Ascending aorta (tissue), 2 donors: ENCODE measurements around the gene AKT3. TPM values are rescaled to one million over a fixed set of nuclear protein-coding genes. Genes with fewer than 3 reads are reported as not detected.
"Not testable (repeated sequence)": the region's sequence is repeated elsewhere in the genome, so short reads cannot be mapped to it uniquely, and the experiment has no call there.

Experiments
- DNase-seq, 2 donors: peaks; one replicate each; pipeline ENCODE4 v3.0.0-alpha.2; 2019; ENCODE audit warnings: low spot score in 2 of 2
- H3K27ac ChIP-seq, 2 donors: fragments of 200-600 bp; sonication (generic); one replicate each; pipeline ENCODE4 v1.5.1; 2016 to 2017; ENCODE audit warnings: mild to moderate bottlenecking in 1 of 2
- H3K27me3 ChIP-seq: fragments of 200-600 bp; sonication (generic); one replicate; pipeline ENCODE4 v1.5.1; 2017
- H3K36me3 ChIP-seq, 2 donors: fragments of 200-600 bp; sonication (generic); one replicate each; pipeline ENCODE4 v1.5.1; 2016
- H3K4me1 ChIP-seq, 2 donors: fragments of 200-600 bp; sonication (generic); one replicate each; pipeline ENCODE4 v1.5.1; 2016 to 2017; ENCODE audit warnings: mild to moderate bottlenecking in 1 of 2
- H3K4me3 ChIP-seq, 2 donors: fragments of 200-600 bp; sonication (generic); one replicate each; pipeline ENCODE4 v1.5.1; 2016 to 2017; ENCODE audit warnings: mild to moderate bottlenecking in 1 of 2
- H3K9me3 ChIP-seq, 2 donors: fragments of 200-600 bp; sonication (generic); one replicate each; pipeline ENCODE4 v1.5.1; 2016
- intact Hi-C: fragments of 100-400 bp; cut with DNase I; formaldehyde crosslinking; loops from one replicate; pipeline ENCODE4 v1.15.1; 2023
- total RNA-seq: library from RNA; depleted of rRNA; stranded (reverse); fragments of >200 nt; gene quantifications from one replicate; pipeline ENCODE4 v1.1.0, GENCODE V29; 2016
- TF ChIP-seq, protein P1 (sequence below), 3 experiments: fragments of 200-600 bp in 2 of 3; fragments of 450-650 bp in 1 of 3; sonication (generic) in 2 of 3; IDR thresholded peaks; one replicate each; pipeline ENCODE4 v1.5.1; 2016 to 2019; ENCODE audit warnings: antibody characterized with exemption in 3 of 3, mild to moderate bottlenecking in 1 of 3, moderate library complexity in 1 of 3

Gene AKT3
- total RNA-seq, 1 donor from 2014 or later, result 38.0 TPM

DNA sequence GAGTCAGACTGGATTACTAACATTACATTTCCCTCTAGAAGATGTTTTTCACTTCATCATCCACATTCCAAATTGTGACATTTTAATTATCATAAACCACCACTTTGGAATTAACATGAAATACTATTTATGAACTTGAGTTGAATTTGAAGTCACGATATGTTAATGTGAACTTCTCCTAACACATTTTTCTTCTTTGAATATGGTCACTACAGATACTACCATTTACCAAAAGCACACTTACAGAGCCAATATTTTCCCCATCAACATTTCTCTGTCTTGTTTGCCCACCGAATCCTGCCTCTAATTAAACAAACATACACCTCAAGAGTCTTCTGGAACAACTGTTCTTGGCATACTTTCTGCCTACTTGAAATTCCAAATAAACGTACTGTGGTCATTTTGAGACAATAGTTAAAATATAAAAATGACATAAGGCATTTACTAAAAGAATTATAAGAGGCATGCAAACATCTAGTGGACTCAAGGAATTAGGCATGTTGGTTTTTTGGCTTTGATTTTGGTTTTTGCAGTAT is 177.4 kb downstream of the AKT3 start:
- Histone ChIP-seq H3K4me1 (no peaks in the 10 kb centered on the region), H3K27me3 (no peaks in the 10 kb centered on the region), H3K4me3 (no peak overlapping the region), H3K27ac (no peak overlapping the region), H3K36me3 (peaks cover 0 to under 1% of the 10 kb centered on the region in 2 donors), H3K9me3 (no peaks in the 10 kb centered on the region)
- DNase-seq, result no peak
- TF ChIP-seq, protein P1, sequence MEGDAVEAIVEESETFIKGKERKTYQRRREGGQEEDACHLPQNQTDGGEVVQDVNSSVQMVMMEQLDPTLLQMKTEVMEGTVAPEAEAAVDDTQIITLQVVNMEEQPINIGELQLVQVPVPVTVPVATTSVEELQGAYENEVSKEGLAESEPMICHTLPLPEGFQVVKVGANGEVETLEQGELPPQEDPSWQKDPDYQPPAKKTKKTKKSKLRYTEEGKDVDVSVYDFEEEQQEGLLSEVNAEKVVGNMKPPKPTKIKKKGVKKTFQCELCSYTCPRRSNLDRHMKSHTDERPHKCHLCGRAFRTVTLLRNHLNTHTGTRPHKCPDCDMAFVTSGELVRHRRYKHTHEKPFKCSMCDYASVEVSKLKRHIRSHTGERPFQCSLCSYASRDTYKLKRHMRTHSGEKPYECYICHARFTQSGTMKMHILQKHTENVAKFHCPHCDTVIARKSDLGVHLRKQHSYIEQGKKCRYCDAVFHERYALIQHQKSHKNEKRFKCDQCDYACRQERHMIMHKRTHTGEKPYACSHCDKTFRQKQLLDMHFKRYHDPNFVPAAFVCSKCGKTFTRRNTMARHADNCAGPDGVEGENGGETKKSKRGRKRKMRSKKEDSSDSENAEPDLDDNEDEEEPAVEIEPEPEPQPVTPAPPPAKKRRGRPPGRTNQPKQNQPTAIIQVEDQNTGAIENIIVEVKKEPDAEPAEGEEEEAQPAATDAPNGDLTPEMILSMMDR (IDR thresholded peaks at IDR 0.05), result no peak
- intact Hi-C loops, result no loop called here

DNA sequence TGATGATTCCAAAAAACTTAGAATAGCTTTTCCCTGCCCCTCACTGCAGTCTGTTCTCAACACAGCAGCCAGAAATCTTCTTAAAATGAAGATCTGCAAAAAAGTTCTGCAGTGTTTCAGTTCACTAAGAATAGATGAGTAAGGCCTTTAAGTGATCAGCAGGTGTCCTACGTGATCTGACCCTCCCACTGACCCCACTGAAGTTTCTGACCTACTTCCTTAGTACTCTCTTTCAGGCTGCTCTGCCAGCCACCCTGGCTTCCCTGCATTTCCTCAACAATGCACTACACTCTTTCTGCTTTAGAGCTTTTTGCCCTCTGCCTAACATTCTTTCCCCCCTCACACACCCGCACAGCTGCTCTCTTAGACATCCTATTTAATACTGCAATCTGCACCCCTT is 182.5 kb downstream of the AKT3 start:
- peaks cover 0 to 7% of the 10 kb centered on the region in 2 donors for H3K36me3 ChIP-seq
- no peak overlapping the region for H3K27ac ChIP-seq
- DNase-seq, result no peak
- H3K9me3 ChIP-seq, result no peaks in the 10 kb centered on the region
- H3K4me3 ChIP-seq, result no peak overlapping the region
- H3K27me3 ChIP-seq, result no peaks in the 10 kb centered on the region
- TF ChIP-seq, protein P1 (IDR thresholded peaks at IDR 0.05), result no peak
- intact Hi-C loops, result no loop called here
- H3K4me1 ChIP-seq, result no peaks in the 10 kb centered on the region

DNA sequence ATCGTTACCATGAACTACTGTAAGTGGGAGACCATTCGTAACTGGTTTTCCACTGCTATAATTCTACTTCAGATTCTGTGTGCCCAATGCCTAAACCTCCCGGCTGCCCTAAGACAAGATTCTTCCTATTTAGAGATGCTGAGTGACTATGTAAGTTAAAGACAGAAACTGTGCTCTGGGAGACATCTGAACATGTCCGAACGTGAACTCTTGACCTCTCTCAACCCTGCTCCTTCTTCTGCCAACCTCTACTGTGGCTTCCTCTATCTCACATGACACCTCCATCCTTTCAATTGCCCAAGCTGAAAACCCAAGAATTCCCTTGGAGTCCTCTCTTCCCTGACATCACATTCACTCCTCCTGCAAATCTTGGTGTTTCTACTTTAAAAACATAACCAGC is 182.9 kb downstream of the AKT3 start:
- no peak for DNase-seq
- no peaks in the 10 kb centered on the region for H3K4me1 ChIP-seq
- peaks cover 0 to 7% of the 10 kb centered on the region in 2 donors for H3K36me3 ChIP-seq
- H3K9me3 ChIP-seq, result no peaks in the 10 kb centered on the region
- no peak overlapping the region for H3K4me3 ChIP-seq
- no peak overlapping the region for H3K27ac ChIP-seq
- TF ChIP-seq, protein P1 (IDR thresholded peaks at IDR 0.05), result no peak
- no peaks in the 10 kb centered on the region for H3K27me3 ChIP-seq
- intact Hi-C loops, result no loop called here

DNA sequence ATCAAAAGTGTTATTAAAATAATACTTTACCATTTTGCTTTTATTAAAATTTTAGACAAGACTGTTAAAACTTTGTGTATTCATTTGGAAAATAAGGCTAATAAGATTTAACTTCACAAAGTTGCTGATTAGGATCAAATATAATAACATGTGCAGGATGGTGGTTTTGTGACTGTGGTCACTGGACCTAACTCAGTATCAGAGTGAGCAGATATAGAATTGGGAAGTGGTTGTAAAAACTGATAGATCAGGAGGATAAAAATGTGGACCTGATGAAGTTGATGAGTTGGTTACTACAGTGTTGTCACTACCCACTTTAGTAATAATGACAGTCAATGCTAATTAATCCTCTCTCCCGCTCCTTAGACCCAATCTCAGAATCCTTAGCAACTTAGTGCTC is 186.4 kb downstream of the AKT3 start:
- TF ChIP-seq, protein P1 (IDR thresholded peaks at IDR 0.05), result no peak

DNA sequence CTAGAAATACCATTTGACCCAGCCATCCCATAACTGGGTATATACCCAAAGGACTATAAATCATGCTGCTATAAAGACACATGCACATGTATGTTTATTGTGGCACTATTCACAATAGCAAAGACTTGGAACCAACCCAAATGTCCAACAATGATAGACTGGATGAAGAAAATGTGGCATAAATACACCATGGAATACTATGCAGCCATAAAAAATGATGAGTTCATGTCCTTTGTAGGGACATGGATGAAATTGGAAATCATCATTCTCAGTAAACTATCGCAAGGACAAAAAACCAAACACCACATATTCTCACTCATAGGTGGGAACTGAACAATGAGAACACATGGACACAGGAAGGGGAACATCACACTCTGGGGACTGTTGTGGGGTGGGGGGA is 187.9 kb downstream of the AKT3 start:
- peaks cover 0 to 12% of the 10 kb centered on the region in 2 donors for H3K9me3 ChIP-seq
- H3K4me1 ChIP-seq, DNase-seq, H3K27ac ChIP-seq, H3K27me3 ChIP-seq, H3K4me3 ChIP-seq, intact Hi-C loops: not testable (repeated sequence)
- peaks cover 0 to 25% of the 10 kb centered on the region in 2 donors for H3K36me3 ChIP-seq

More for the DNA sequence above, 186.4 kb downstream of the AKT3 start:
- H3K4me1 ChIP-seq, result no peaks in the 10 kb centered on the region
- H3K27me3 ChIP-seq, result no peaks in the 10 kb centered on the region
- no peak for DNase-seq
- peaks cover 0 to 5% of the 10 kb centered on the region in 2 donors for H3K9me3 ChIP-seq
- intact Hi-C loops, result no loop called here
- H3K27ac ChIP-seq, result no peak overlapping the region
- H3K4me3 ChIP-seq, result no peak overlapping the region
- peaks cover 0 to 17% of the 10 kb centered on the region in 2 donors for H3K36me3 ChIP-seq

DNA sequence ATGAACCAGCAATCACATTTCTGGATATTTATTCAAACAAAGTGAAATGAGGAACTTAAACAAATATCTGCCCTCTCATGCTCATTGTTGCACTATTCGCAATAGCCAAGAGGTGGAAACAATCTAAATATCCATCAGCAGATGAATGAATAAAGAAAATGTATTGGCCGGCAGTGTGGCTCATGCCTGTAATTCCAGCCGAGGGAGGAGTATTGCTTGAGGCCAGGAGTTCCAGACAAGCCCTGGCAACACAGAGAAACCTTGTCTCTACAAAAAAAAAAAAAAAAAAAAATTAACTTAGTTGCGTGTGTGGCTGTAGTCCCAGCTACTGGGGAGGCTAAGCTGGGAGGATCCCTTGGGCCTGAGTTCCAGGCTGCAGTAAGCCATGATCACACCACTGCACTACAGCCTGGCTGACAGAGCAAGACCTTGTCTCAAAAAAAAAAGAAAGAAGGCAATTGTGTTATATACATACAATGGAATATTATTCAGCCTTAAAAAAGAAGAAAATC is 191.4 kb downstream of the AKT3 start:
- no peak overlapping the region for H3K4me3 ChIP-seq
- H3K4me1 ChIP-seq, result no peaks in the 10 kb centered on the region
- peaks cover 0 to 12% of the 10 kb centered on the region in 2 donors for H3K9me3 ChIP-seq
- H3K27me3 ChIP-seq, result no peaks in the 10 kb centered on the region
- TF ChIP-seq, protein P1 (IDR thresholded peaks at IDR 0.05), result no peak
- intact Hi-C loops, result no loop called here
- peaks cover 0 to 30% of the 10 kb centered on the region in 2 donors for H3K36me3 ChIP-seq
- no peak overlapping the region for H3K27ac ChIP-seq
- DNase-seq, result no peak
